HCT116 (cell line): ENCODE measurements around the gene MRPL50. TPM values are rescaled to one million over a fixed set of nuclear protein-coding genes. Genes with fewer than 3 reads are reported as not detected.

ENCODE experiments used
- ATAC-seq: fragments of 200-7000 bp; cut with Tn5 transposase; 2 replicates; pipeline ENCODE4 v1.9.1; 2020; ENCODE audit warnings: mild to moderate bottlenecking, moderate library complexity
- Bru-seq: library from RNA; stranded (reverse); fragments of 400-500 nt; gene quantifications from one replicate; lab custom pipeline; 2021; lab: Mats Ljungman, UMichigan
- BruChase-seq, 2 experiments: library from RNA; stranded (reverse); fragments of 400-500 nt; gene quantifications; one replicate each; lab custom pipeline; 2021; lab: Mats Ljungman, UMichigan
- BruUV-seq: library from RNA; stranded (reverse); fragments of 400-500 nt; replicated peaks from 2 replicates; lab custom pipeline; 2021; lab: Mats Ljungman, UMichigan
- CTCF ChIA-PET: fragments of 300-600 bp; sonication (Branson Sonifier 250); formaldehyde crosslinking; loops from one replicate; lab custom pipeline; 2021; ENCODE audit warnings: antibody characterized with exemption; lab: Charles Lee
- POLR2A ChIA-PET: fragments of 300-600, 350-600 bp; sonication (Branson Sonifier 250); formaldehyde crosslinking; loops from one replicate; lab custom pipeline; 2021; ENCODE audit warnings: antibody characterized with exemption; lab: Charles Lee
- RAD21 ChIA-PET, 2 experiments: fragments of 300-600 bp; sonication (Branson Sonifier 250); formaldehyde crosslinking; loops; one replicate each; lab custom pipeline; 2023; ENCODE audit warnings: low total read pairs in 2 of 2; ENCODE audit not compliant: uncharacterized antibody in 2 of 2, unreplicated experiment in 2 of 2, low non-redundant PET in 1 of 2; lab: Charles Lee
- DNase-seq: peaks from one replicate; pipeline ENCODE4 v3.0.0-alpha.2; 2010; ENCODE audit warnings: low read depth, low spot score
- H2AFZ ChIP-seq: fragments of 200-600 bp; shearing (Covaris generic), sonication (generic); 2 replicates; pipeline ENCODE4 v1.6.1; 2017; ENCODE audit warnings: low read depth, mixed run types, mixed read lengths, antibody characterized with exemption, low read length; ENCODE audit not compliant: poor library complexity, severe bottlenecking
- H3K27ac ChIP-seq: 2 replicates; pipeline ENCODE4 v1.5.1; 2012; ENCODE audit warnings: low read depth, low read length
- H3K27me3 ChIP-seq: fragments of 200-600 bp; sonication (generic); 2 replicates; pipeline ENCODE4 v1.6.1; 2016; ENCODE audit warnings: mixed run types, low read length, mixed read lengths; ENCODE audit not compliant: insufficient read depth
- H3K36me3 ChIP-seq, 2 experiments: fragments of 200-500 bp in 1 of 2; fragments of 200-600 bp in 1 of 2; sonication (Bioruptor generic) in 1 of 2; sonication (generic) in 1 of 2; 2 replicates each; pipeline versions ENCODE4 v1.5.1 to v1.6.1; 2014 to 2016; ENCODE audit warnings: low read length in 2 of 2, inconsistent platforms in 1 of 2, mixed read lengths in 1 of 2, mixed run types in 1 of 2; ENCODE audit not compliant: insufficient read depth in 2 of 2, control insufficient read depth in 1 of 2
- H3K4me1 ChIP-seq, 2 experiments: fragments of 200-600 bp in 1 of 2; sonication (generic) in 1 of 2; 2 replicates each; pipeline versions ENCODE4 v1.5.1 to v1.6.1; 2012 to 2017; ENCODE audit warnings: low read length in 2 of 2, inconsistent platforms in 1 of 2, mild to moderate bottlenecking in 1 of 2, mixed read lengths in 1 of 2, mixed run types in 1 of 2, moderate library complexity in 1 of 2; ENCODE audit not compliant: insufficient read depth in 2 of 2, control insufficient read depth in 1 of 2
- H3K4me2 ChIP-seq: fragments of 200-600 bp; sonication (generic); 2 replicates; pipeline ENCODE4 v1.6.1; 2017; ENCODE audit warnings: mixed run types, low read length, mixed read lengths
- H3K4me3 ChIP-seq, 2 experiments: fragments of 200-600 bp in 1 of 2; sonication (generic) in 1 of 2; replicated peaks in 1 of 2; 2 replicates each; pipeline ENCODE4 v1.5.1; 2011 to 2016; ENCODE audit warnings: low read length in 2 of 2, control low read depth in 1 of 2, low read depth in 1 of 2, mild to moderate bottlenecking in 1 of 2, mixed read lengths in 1 of 2, mixed run types in 1 of 2
- H3K79me2 ChIP-seq: fragments of 200-600 bp; sonication (generic); 2 replicates; pipeline ENCODE4 v1.6.1; 2017; ENCODE audit warnings: mild to moderate bottlenecking, mixed run types, low read length, moderate library complexity, mixed read lengths; ENCODE audit not compliant: insufficient read depth
- H3K9ac ChIP-seq: fragments of 200-600 bp; sonication (generic); 2 replicates; pipeline ENCODE4 v1.6.1; 2016; ENCODE audit warnings: low read length, mixed read lengths
- H3K9me2 ChIP-seq: fragments of 200-600 bp; sonication (generic), shearing (Covaris generic); 2 replicates; pipeline ENCODE4 v1.6.1; 2017; ENCODE audit warnings: mixed run types, mild to moderate bottlenecking, moderate library complexity; ENCODE audit not compliant: insufficient read depth
- H3K9me3 ChIP-seq, 2 experiments: fragments of 200-500 bp in 1 of 2; fragments of 200-600 bp in 1 of 2; sonication (Bioruptor generic) in 1 of 2; sonication (generic) in 1 of 2; 2 replicates each; pipeline ENCODE4 v1.6.1; 2014 to 2017; ENCODE audit warnings: low read length in 2 of 2, mixed read lengths in 2 of 2, inconsistent platforms in 1 of 2, low read depth in 1 of 2, mild to moderate bottlenecking in 1 of 2, mixed run types in 1 of 2, moderate library complexity in 1 of 2; ENCODE audit not compliant: control insufficient read depth in 1 of 2, insufficient read depth in 1 of 2
- H4K20me1 ChIP-seq: fragments of 200-600 bp; sonication (generic), shearing (Covaris generic); 2 replicates; pipeline ENCODE4 v1.6.1; 2017; ENCODE audit warnings: mixed run types, mild to moderate bottlenecking, moderate library complexity; ENCODE audit not compliant: insufficient read depth
- CBX3 ChIP-seq: IDR thresholded peaks from 2 replicates; pipeline ENCODE4 v1.6.1; 2012; ENCODE audit warnings: low read depth
- EGR1 ChIP-seq: IDR thresholded peaks from 2 replicates; pipeline ENCODE4 v1.6.1; 2012; ENCODE audit warnings: low read depth
- ELF1 ChIP-seq: IDR thresholded peaks from 2 replicates; pipeline ENCODE4 v1.6.1; 2012; ENCODE audit warnings: low read depth, borderline replicate concordance
- EZH2phosphoT487 ChIP-seq: fragments of 200-600 bp; IDR thresholded peaks from 2 replicates; pipeline ENCODE4 v1.6.1; 2018; ENCODE audit warnings: antibody characterized with exemption, borderline replicate concordance
- MAX ChIP-seq: IDR thresholded peaks from 2 replicates; pipeline ENCODE4 v1.6.1; 2012
- POLR2A ChIP-seq: IDR thresholded peaks from 2 replicates; pipeline ENCODE4 v1.7.0; 2011; ENCODE audit warnings: borderline replicate concordance; ENCODE audit not compliant: insufficient read depth, insufficient read length; ENCODE audit errors: extremely low read depth
- POLR2AphosphoS5 ChIP-seq: IDR thresholded peaks from 2 replicates; pipeline ENCODE4 v1.6.1; 2011; ENCODE audit warnings: mild to moderate bottlenecking, low read depth, low read length, moderate library complexity
- REST ChIP-seq: IDR thresholded peaks from 2 replicates; pipeline ENCODE4 v1.6.1; 2012; ENCODE audit warnings: low read depth
- SP1 ChIP-seq: IDR thresholded peaks from 2 replicates; pipeline ENCODE4 v1.6.1; 2012; ENCODE audit warnings: low read depth
- TCF7L2 ChIP-seq: IDR thresholded peaks from 2 replicates; pipeline ENCODE4 v1.7.0; 2011; ENCODE audit warnings: borderline replicate concordance, inconsistent platforms; ENCODE audit not compliant: insufficient read depth, insufficient read length; ENCODE audit errors: extremely low read depth
- YY1 ChIP-seq: IDR thresholded peaks from 2 replicates; pipeline ENCODE4 v1.6.1; 2011; ENCODE audit warnings: low read length, low read depth, moderate library complexity, mild to moderate bottlenecking; ENCODE audit not compliant: insufficient replicate concordance; ENCODE audit errors: extremely low read depth
- ZBTB33 ChIP-seq: IDR thresholded peaks from 2 replicates; pipeline ENCODE4 v1.6.1; 2011; ENCODE audit warnings: mild to moderate bottlenecking, low read length, moderate library complexity; ENCODE audit not compliant: insufficient replicate concordance; ENCODE audit errors: extremely low read depth
- intact Hi-C: fragments of 100-400 bp; cut with micrococcal nuclease; formaldehyde crosslinking; loops from 2 replicates; pipeline ENCODE4 v1.10.0; 2022
- long read RNA-seq: library from polyadenylated mRNA; unstranded; transcript quantifications from one replicate; pipeline ENCODE4 v2.0.0, GENCODE V29; 2021; ENCODE audit not compliant: unreplicated experiment
- polyA plus RNA-seq: library from polyadenylated mRNA; unstranded; fragments of >200 nt; gene quantifications from 2 replicates; pipeline ENCODE4 v1.2.1, GENCODE V29; 2012; ENCODE audit warnings: missing spikeins
- total RNA-seq: library from RNA; stranded (reverse); gene quantifications from one replicate; pipeline ENCODE4 v1.2.1, GENCODE V29; 2021; ENCODE audit not compliant: unreplicated experiment

MRPL50 gene
- total RNA-seq: 14.6 TPM
- polyA plus RNA-seq: 4.9 and 6.7 TPM in 2 replicates
- percentile 94 among the genes with signal in this experiment for Bru-seq, nascent RNA
- BruChase-seq, experiment 1, labeled RNA remaining after a 6-hour chase: percentile 77 among the genes with signal in this experiment
- percentile 89 among the genes with signal in this experiment for BruChase-seq, experiment 2, labeled RNA remaining after a 2-hour chase
- long read RNA-seq, transcript MRPL50-201 (2 exons, 3,332 nt): major isoform, 50 of 55 reads
- long read RNA-seq, partial matches to known transcripts: 0 of 55 reads
- long read RNA-seq, other reads (novel, unspliced or antisense): 5 of 55 reads

GRCh38 chr9:101398068-101398929 lies at the start of gene MRPL50, which contains the start of gene ZNF189:
TSS of gene MRPL50 (minus strand) at chr9:101398618. CDS start at chr9:101398592, 26 bp downstream.
TSS of gene ZNF189 (plus strand) at chr9:101398851. CDS start at chr9:101399157, 306 bp downstream.
- TF ChIP-seq EGR1 (peak; percentile 92), SP1 (peak; percentile 80), POLR2AphosphoS5 (peak; percentile 94), EZH2phosphoT487 (no peak), REST (no peak), POLR2A (peak; percentile 79), TCF7L2 (peak; percentile 23), ELF1 (peak; percentile 72), ZBTB33 (peak; percentile 28), YY1 (peak; percentile 93), MAX (peak; percentile 67), CBX3 (no peak)
- H3K79me2 ChIP-seq: peaks cover 76% of the 10 kb centered on the region
- intact Hi-C loops: loop anchor here (5.0 kb wide), 2 partner anchors 134 to 796 kb away; partner anchors contain the start of gene RNF20
- peak within 1 kb of the TSS; percentile 71 to 92 for H3K4me3 ChIP-seq
- H4K20me1 ChIP-seq: no peaks in the 10 kb centered on the region
- RAD21 ChIA-PET: interaction anchor here in 1 of 2 experiments (0.7 kb wide), 1 partner anchor 9 kb away, joined by 3 read pairs; no protein-coding TSS in a partner anchor
- H2AFZ ChIP-seq: no peak within 1 kb of the TSS
- peaks cover 21 to 49% of the 10 kb centered on the region in 2 experiments for H3K36me3 ChIP-seq
- peaks cover 3 to 10% of the 10 kb centered on the region in 2 experiments; a peak in 3 of 4 replicates for H3K4me1 ChIP-seq
- POLR2A ChIA-PET: interaction anchor here (0.6 to 1.1 kb wide), 11 partner anchors 9 to 1078 kb away, joined by 3 to 10 read pairs (median 4); no protein-coding TSS in a partner anchor
- peak within 1 kb of the TSS; percentile 44 for H3K27ac ChIP-seq
- CTCF ChIA-PET: interaction anchor here (0.9 to 2.3 kb wide), 4 partner anchors 10 to 61 kb away, joined by 3 to 18 read pairs (median 5); no protein-coding TSS in a partner anchor
- ATAC-seq (peak; percentile 96), DNase-seq (peak; percentile 96)
- no peaks in the 10 kb centered on the region for H3K27me3 ChIP-seq
- TSS peak; percentile 64 for BruUV-seq
- H3K9me2 ChIP-seq: no peaks in the 10 kb centered on the region
- H3K9me3 ChIP-seq: no peaks in the 10 kb centered on the region
- peak within 1 kb of the TSS; percentile 88 for H3K9ac ChIP-seq
- H3K4me2 ChIP-seq: peak within 1 kb of the TSS; percentile 86
